Stimulated activated naive B cell treated with anti-CD40 and anti-IgM and Interleukin-4, amounts not matched to agents 10 μg/mL and 1 μg/mL and 100 μg/mL, for 72 hours (primary cell): Measurements from ENCODE around the gene HACD3.
A peak's percentile ranks its signal among the peaks of the same experiment; 100 is the strongest.

Source experiments
- ATAC-seq, 2 donors: fragments of 150-1000 bp; cut with Tn5 transposase; replicated peaks; 2 replicates each; pipeline ENCODE4 v1.10.0; 2021; ENCODE audit warnings: moderate library complexity in 1 of 2
- DNase-seq: peaks from one replicate; pipeline ENCODE4 v3.0.0; 2021
- H3K27ac Mint-ChIP-seq: one replicate; pipeline ENCODE4 v1.8.0; 2022; ENCODE audit warnings: mild to moderate bottlenecking, mixed read lengths
- H3K27me3 Mint-ChIP-seq, 2 donors: one replicate each; pipeline ENCODE4 v1.8.0; 2022; ENCODE audit warnings: mixed read lengths in 2 of 2
- H3K36me3 Mint-ChIP-seq, 2 donors: one replicate each; pipeline ENCODE4 v1.8.0; 2022; ENCODE audit warnings: mixed read lengths in 2 of 2, mild to moderate bottlenecking in 1 of 2
- H3K4me1 Mint-ChIP-seq, 2 donors: one replicate each; pipeline ENCODE4 v1.8.0; 2022; ENCODE audit warnings: mixed read lengths in 2 of 2, mild to moderate bottlenecking in 1 of 2
- H3K4me3 Mint-ChIP-seq, 2 donors: one replicate each; pipeline ENCODE4 v1.8.0; 2022; ENCODE audit warnings: mild to moderate bottlenecking in 2 of 2, mixed read lengths in 2 of 2, moderate library complexity in 1 of 2
- H3K9me3 Mint-ChIP-seq, 2 donors: one replicate each; pipeline ENCODE4 v1.8.0; 2022; ENCODE audit warnings: mixed read lengths in 2 of 2, mild to moderate bottlenecking in 1 of 2

The HACD3 gene

GRCh38 chr15:65558997-65559760 lies 28.9 kb downstream of the HACD3 start:
- ATAC-seq (no peak), DNase-seq (no peak)
- Mint-ChIP-seq H3K4me3 (no peak overlapping the region), H3K27me3 (no peaks in the 10 kb centered on the region), H3K4me1 (peaks cover 2 to 9% of the 10 kb centered on the region in 2 donors), H3K27ac (no peak overlapping the region), H3K9me3 (no peaks in the 10 kb centered on the region), H3K36me3 (peaks cover 50 to 74% of the 10 kb centered on the region in 2 donors)

- ATAC-seq = no peak
- Mint-ChIP-seq H3K9me3 (no peaks in the 10 kb centered on the region), H3K4me3 (no peak overlapping the region)
These were observed 29.7 kb downstream of the HACD3 start for GRCh38 chr15:65559941-65560340.

GRCh38 chr15:65561934-65562333 lies 31.7 kb downstream of the HACD3 start:
- ATAC-seq (no peak), DNase-seq (no peak)
- H3K36me3 Mint-ChIP-seq = peaks cover 58 to 79% of the 10 kb centered on the region in 2 donors
- H3K4me3 Mint-ChIP-seq = no peak overlapping the region
- H3K9me3 Mint-ChIP-seq = peaks cover 0 to 5% of the 10 kb centered on the region in 2 donors
- no peaks in the 10 kb centered on the region for H3K4me1 Mint-ChIP-seq
- no peaks in the 10 kb centered on the region for H3K27me3 Mint-ChIP-seq
- no peak overlapping the region for H3K27ac Mint-ChIP-seq

More at GRCh38 chr15:65559941-65560340, 29.7 kb downstream of the HACD3 start:
- H3K36me3 Mint-ChIP-seq = peaks cover 54 to 75% of the 10 kb centered on the region in 2 donors
- H3K27ac Mint-ChIP-seq = no peak overlapping the region
- DNase-seq = no peak
- no peaks in the 10 kb centered on the region for H3K27me3 Mint-ChIP-seq
- H3K4me1 Mint-ChIP-seq = peaks cover under 1 to 2% of the 10 kb centered on the region in 2 donors

GRCh38 chr15:65569728-65570127 lies 39.5 kb downstream of the HACD3 start:
- no peak for DNase-seq
- no peak overlapping the region for H3K27ac Mint-ChIP-seq
- peaks cover 0 to 5% of the 10 kb centered on the region in 2 donors for H3K9me3 Mint-ChIP-seq
- no peaks in the 10 kb centered on the region for H3K4me1 Mint-ChIP-seq
- no peak overlapping the region for H3K4me3 Mint-ChIP-seq
- no peak for ATAC-seq
- H3K36me3 Mint-ChIP-seq = peaks cover 26 to 38% of the 10 kb centered on the region in 2 donors
- H3K27me3 Mint-ChIP-seq = no peaks in the 10 kb centered on the region

GRCh38 chr15:65571971-65572370 lies 41.7 kb downstream of the HACD3 start:
- Mint-ChIP-seq H3K27me3 (no peaks in the 10 kb centered on the region), H3K9me3 (no peaks in the 10 kb centered on the region), H3K36me3 (peaks cover 14 to 22% of the 10 kb centered on the region in 2 donors), H3K4me1 (peaks cover 0 to under 1% of the 10 kb centered on the region in 2 donors), H3K27ac (no peak overlapping the region), H3K4me3 (no peak overlapping the region)
- ATAC-seq (no peak), DNase-seq (no peak)

- no peak overlapping the region for H3K27ac Mint-ChIP-seq
- H3K9me3 Mint-ChIP-seq = no peaks in the 10 kb centered on the region
- no peaks in the 10 kb centered on the region for H3K27me3 Mint-ChIP-seq
- H3K36me3 Mint-ChIP-seq = peaks cover 26 to 29% of the 10 kb centered on the region in 2 donors
- ATAC-seq = no peak
- no peak for DNase-seq
- H3K4me1 Mint-ChIP-seq = peaks cover 5 to 13% of the 10 kb centered on the region in 2 donors
- no peak overlapping the region for H3K4me3 Mint-ChIP-seq
These were observed 46.4 kb downstream of the HACD3 start for GRCh38 chr15:65576664-65577063.

- Mint-ChIP-seq H3K4me3 (no peak overlapping the region), H3K36me3 (peaks cover 33 to 36% of the 10 kb centered on the region in 2 donors), H3K27me3 (no peaks in the 10 kb centered on the region), H3K4me1 (peaks cover 5 to 13% of the 10 kb centered on the region in 2 donors), H3K27ac (peak overlapping the region; percentile 14), H3K9me3 (no peaks in the 10 kb centered on the region)
- no peak for ATAC-seq
- DNase-seq = no peak
These were observed 47.1 kb downstream of the HACD3 start for GRCh38 chr15:65577129-65577996.

GRCh38 chr15:65578904-65579728 lies 48.9 kb downstream of the HACD3 start:
- H3K27me3 Mint-ChIP-seq = no peaks in the 10 kb centered on the region
- no peak for DNase-seq
- H3K9me3 Mint-ChIP-seq = no peaks in the 10 kb centered on the region
- no peak for ATAC-seq
- H3K36me3 Mint-ChIP-seq = peaks cover 42 to 48% of the 10 kb centered on the region in 2 donors
- peak overlapping the region; percentile 25 for H3K27ac Mint-ChIP-seq
- H3K4me1 Mint-ChIP-seq = peaks cover 5 to 19% of the 10 kb centered on the region in 2 donors
- H3K4me3 Mint-ChIP-seq = no peak overlapping the region

GRCh38 chr15:65579762-65580161 lies 49.5 kb downstream of the HACD3 start:
- Mint-ChIP-seq H3K4me3 (no peak overlapping the region), H3K36me3 (peaks cover 39 to 44% of the 10 kb centered on the region in 2 donors), H3K4me1 (peaks cover 8 to 25% of the 10 kb centered on the region in 2 donors), H3K9me3 (no peaks in the 10 kb centered on the region), H3K27me3 (no peaks in the 10 kb centered on the region), H3K27ac (no peak overlapping the region)
- ATAC-seq (no peak), DNase-seq (no peak)

- no peak overlapping the region for H3K27ac Mint-ChIP-seq
These were observed 50.0 kb downstream of the HACD3 start for GRCh38 chr15:65580287-65580686.

GRCh38 chr15:65583701-65584100 lies 53.4 kb downstream of the HACD3 start:
- Mint-ChIP-seq H3K36me3 (peaks cover 36 to 45% of the 10 kb centered on the region in 2 donors), H3K4me3 (no peak overlapping the region), H3K27ac (peak overlapping the region; percentile 42), H3K4me1 (peaks cover 3 to 12% of the 10 kb centered on the region in 2 donors), H3K27me3 (no peaks in the 10 kb centered on the region), H3K9me3 (no peaks in the 10 kb centered on the region)
- ATAC-seq = peak in 1 of 2 donors; percentile 46
- DNase-seq = no peak

More at GRCh38 chr15:65580287-65580686, 50.0 kb downstream of the HACD3 start:
- DNase-seq (no peak), ATAC-seq (no peak)
- Mint-ChIP-seq H3K4me1 (peaks cover 8 to 25% of the 10 kb centered on the region in 2 donors), H3K4me3 (no peak overlapping the region), H3K27me3 (no peaks in the 10 kb centered on the region), H3K36me3 (peaks cover 39 to 44% of the 10 kb centered on the region in 2 donors), H3K9me3 (no peaks in the 10 kb centered on the region)

GRCh38 chr15:65584241-65584640 lies 54.0 kb downstream of the HACD3 start:
- Mint-ChIP-seq H3K27me3 (no peaks in the 10 kb centered on the region), H3K4me3 (no peak overlapping the region), H3K9me3 (no peaks in the 10 kb centered on the region), H3K27ac (no peak overlapping the region), H3K4me1 (peaks cover 3 to 12% of the 10 kb centered on the region in 2 donors), H3K36me3 (peaks cover 36 to 45% of the 10 kb centered on the region in 2 donors)
- DNase-seq (no peak), ATAC-seq (no peak)

GRCh38 chr15:65587094-65587493 lies 56.8 kb downstream of the HACD3 start:
- DNase-seq = no peak
- Mint-ChIP-seq H3K9me3 (no peaks in the 10 kb centered on the region), H3K36me3 (peaks cover 40 to 57% of the 10 kb centered on the region in 2 donors), H3K4me1 (peaks cover 8 to 19% of the 10 kb centered on the region in 2 donors), H3K4me3 (no peak overlapping the region), H3K27me3 (no peaks in the 10 kb centered on the region), H3K27ac (no peak overlapping the region)
- ATAC-seq = no peak

GRCh38 chr15:65595960-65596359 lies 65.7 kb downstream of the HACD3 start:
- Mint-ChIP-seq H3K27me3 (no peaks in the 10 kb centered on the region), H3K4me1 (peaks cover 0 to 2% of the 10 kb centered on the region in 2 donors), H3K4me3 (no peak overlapping the region), H3K27ac (no peak overlapping the region), H3K9me3 (no peaks in the 10 kb centered on the region), H3K36me3 (peaks cover 31 to 34% of the 10 kb centered on the region in 2 donors)
- no peak for DNase-seq
- peak in 1 of 2 donors; percentile 34 for ATAC-seq
